Measurements from ENCODE around the gene SLCO1A2.

Gene SLCO1A2

GRCh38 chr12:21234395-21234794 lies 100.3 kb downstream of the SLCO1A2 start:
- no peaks in the 10 kb centered on the region for H3K9me3 ChIP-seq (ENCODE audit: control insufficient read depth, insufficient read depth, low read depth, low read length)
- ChIA-PET CTCF (no interaction called here), POLR2A (no interaction called here)

GRCh38 chr12:21223930-21224329 lies 110.8 kb downstream of the SLCO1A2 start:
- TF ChIP-seq ZNF514 (tag by site-specific recombination; IDR thresholded peaks at IDR 0.05), result no peak
- no peak for TF ChIP-seq BCL11B (tag by site-specific recombination; IDR thresholded peaks at IDR 0.05; ENCODE audit: low read depth)
- no peak for TF ChIP-seq ZNF274 (IDR thresholded peaks at IDR 0.05; ENCODE audit: low read length)
- TF ChIP-seq ZNF274 (tag by site-specific recombination; IDR thresholded peaks at IDR 0.05; ENCODE audit: borderline replicate concordance), result no peak
- no peak for TF ChIP-seq ZNF239 (tag by site-specific recombination; IDR thresholded peaks at IDR 0.05)
- TF ChIP-seq YY2 (tag by site-specific recombination; IDR thresholded peaks at IDR 0.05), result no peak
- TF ChIP-seq ZNF623 (tag by site-specific recombination; IDR thresholded peaks at IDR 0.05), result no peak
- TF ChIP-seq WT1 (tag by site-specific recombination; IDR thresholded peaks at IDR 0.05), result no peak
- TF ChIP-seq, protein P1, sequence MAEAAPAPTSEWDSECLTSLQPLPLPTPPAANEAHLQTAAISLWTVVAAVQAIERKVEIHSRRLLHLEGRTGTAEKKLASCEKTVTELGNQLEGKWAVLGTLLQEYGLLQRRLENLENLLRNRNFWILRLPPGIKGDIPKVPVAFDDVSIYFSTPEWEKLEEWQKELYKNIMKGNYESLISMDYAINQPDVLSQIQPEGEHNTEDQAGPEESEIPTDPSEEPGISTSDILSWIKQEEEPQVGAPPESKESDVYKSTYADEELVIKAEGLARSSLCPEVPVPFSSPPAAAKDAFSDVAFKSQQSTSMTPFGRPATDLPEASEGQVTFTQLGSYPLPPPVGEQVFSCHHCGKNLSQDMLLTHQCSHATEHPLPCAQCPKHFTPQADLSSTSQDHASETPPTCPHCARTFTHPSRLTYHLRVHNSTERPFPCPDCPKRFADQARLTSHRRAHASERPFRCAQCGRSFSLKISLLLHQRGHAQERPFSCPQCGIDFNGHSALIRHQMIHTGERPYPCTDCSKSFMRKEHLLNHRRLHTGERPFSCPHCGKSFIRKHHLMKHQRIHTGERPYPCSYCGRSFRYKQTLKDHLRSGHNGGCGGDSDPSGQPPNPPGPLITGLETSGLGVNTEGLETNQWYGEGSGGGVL (tag by site-specific recombination; IDR thresholded peaks at IDR 0.05), result no peak
- no peak for TF ChIP-seq ZNF404 (tag by site-specific recombination; IDR thresholded peaks at IDR 0.05)
- TF ChIP-seq GLI2 (tag by site-specific recombination; IDR thresholded peaks at IDR 0.05; ENCODE audit: borderline replicate concordance, low read depth), result no peak
- TF ChIP-seq ZIC2 (tag by site-specific recombination; IDR thresholded peaks at IDR 0.05), result no peak
- TF ChIP-seq ZSCAN16 (tag by site-specific recombination; IDR thresholded peaks at IDR 0.05), result no peak
- TF ChIP-seq, protein P2, sequence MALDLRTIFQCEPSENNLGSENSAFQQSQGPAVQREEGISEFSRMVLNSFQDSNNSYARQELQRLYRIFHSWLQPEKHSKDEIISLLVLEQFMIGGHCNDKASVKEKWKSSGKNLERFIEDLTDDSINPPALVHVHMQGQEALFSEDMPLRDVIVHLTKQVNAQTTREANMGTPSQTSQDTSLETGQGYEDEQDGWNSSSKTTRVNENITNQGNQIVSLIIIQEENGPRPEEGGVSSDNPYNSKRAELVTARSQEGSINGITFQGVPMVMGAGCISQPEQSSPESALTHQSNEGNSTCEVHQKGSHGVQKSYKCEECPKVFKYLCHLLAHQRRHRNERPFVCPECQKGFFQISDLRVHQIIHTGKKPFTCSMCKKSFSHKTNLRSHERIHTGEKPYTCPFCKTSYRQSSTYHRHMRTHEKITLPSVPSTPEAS (tag by site-specific recombination; IDR thresholded peaks at IDR 0.05), result no peak
- no peak for TF ChIP-seq ZNF629 (tag by site-specific recombination; IDR thresholded peaks at IDR 0.05)
- TF ChIP-seq ZNF16 (tag by site-specific recombination; IDR thresholded peaks at IDR 0.05; ENCODE audit: low read depth), result no peak
- TF ChIP-seq TCF7L2 (IDR thresholded peaks at IDR 0.05; ENCODE audit: borderline replicate concordance, low read depth, low read length), result no peak
- TF ChIP-seq ZNF621 (tag by site-specific recombination; IDR thresholded peaks at IDR 0.05), result no peak
- no peak for TF ChIP-seq PRDM6 (tag by site-specific recombination; IDR thresholded peaks at IDR 0.05)
- no peak overlapping the region for H3K27ac ChIP-seq (ENCODE audit: extremely low read depth, low read depth, low read length)
- CTCF ChIA-PET, result no interaction called here
- H3K4me3 ChIP-seq (ENCODE audit: low read depth, low read length), result no peak overlapping the region
- POLR2A ChIA-PET, result no interaction called here
- H3K36me3 ChIP-seq (ENCODE audit: control insufficient read depth in 2 of 2, insufficient read depth in 1 of 2, low read length in 2 of 2), result no peaks in the 10 kb centered on the region
- H3K4me1 ChIP-seq (ENCODE audit: control insufficient read depth, insufficient read depth, low read length), result no peaks in the 10 kb centered on the region
- H3K9me3 ChIP-seq (ENCODE audit: control insufficient read depth, insufficient read depth, low read depth, low read length), result no peaks in the 10 kb centered on the region

More at GRCh38 chr12:21234395-21234794, 100.3 kb downstream of the SLCO1A2 start:
- Histone ChIP-seq H3K36me3 (ENCODE audit: control insufficient read depth in 2 of 2, insufficient read depth in 1 of 2, low read length in 2 of 2) (no peaks in the 10 kb centered on the region), H3K4me3 (ENCODE audit: low read depth, low read length) (no peak overlapping the region), H3K27ac (ENCODE audit: extremely low read depth, low read depth, low read length) (no peak overlapping the region), H3K4me1 (ENCODE audit: control insufficient read depth, insufficient read depth, low read length) (no peaks in the 10 kb centered on the region)
- TF ChIP-seq, protein P3, sequence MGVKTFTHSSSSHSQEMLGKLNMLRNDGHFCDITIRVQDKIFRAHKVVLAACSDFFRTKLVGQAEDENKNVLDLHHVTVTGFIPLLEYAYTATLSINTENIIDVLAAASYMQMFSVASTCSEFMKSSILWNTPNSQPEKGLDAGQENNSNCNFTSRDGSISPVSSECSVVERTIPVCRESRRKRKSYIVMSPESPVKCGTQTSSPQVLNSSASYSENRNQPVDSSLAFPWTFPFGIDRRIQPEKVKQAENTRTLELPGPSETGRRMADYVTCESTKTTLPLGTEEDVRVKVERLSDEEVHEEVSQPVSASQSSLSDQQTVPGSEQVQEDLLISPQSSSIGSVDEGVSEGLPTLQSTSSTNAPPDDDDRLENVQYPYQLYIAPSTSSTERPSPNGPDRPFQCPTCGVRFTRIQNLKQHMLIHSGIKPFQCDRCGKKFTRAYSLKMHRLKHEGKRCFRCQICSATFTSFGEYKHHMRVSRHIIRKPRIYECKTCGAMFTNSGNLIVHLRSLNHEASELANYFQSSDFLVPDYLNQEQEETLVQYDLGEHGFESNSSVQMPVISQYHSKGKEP (tag by site-specific recombination; IDR thresholded peaks at IDR 0.05), result no peak
- TF ChIP-seq, protein P4, sequence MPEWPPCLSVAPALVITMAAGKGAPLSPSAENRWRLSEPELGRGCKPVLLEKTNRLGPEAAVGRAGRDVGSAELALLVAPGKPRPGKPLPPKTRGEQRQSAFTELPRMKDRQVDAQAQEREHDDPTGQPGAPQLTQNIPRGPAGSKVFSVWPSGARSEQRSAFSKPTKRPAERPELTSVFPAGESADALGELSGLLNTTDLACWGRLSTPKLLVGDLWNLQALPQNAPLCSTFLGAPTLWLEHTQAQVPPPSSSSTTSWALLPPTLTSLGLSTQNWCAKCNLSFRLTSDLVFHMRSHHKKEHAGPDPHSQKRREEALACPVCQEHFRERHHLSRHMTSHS (tag by site-specific recombination; IDR thresholded peaks at IDR 0.05), result no peak
- TF ChIP-seq ZBTB21 (tag by site-specific recombination; IDR thresholded peaks at IDR 0.05), result no peak
- no peak for TF ChIP-seq ZNF239 (tag by site-specific recombination; IDR thresholded peaks at IDR 0.05)
- no peak for TF ChIP-seq ZNF777 (tag by site-specific recombination; IDR thresholded peaks at IDR 0.05; ENCODE audit: borderline replicate concordance)
- no peak for TF ChIP-seq ZNF23 (tag by site-specific recombination; IDR thresholded peaks at IDR 0.05; ENCODE audit: borderline replicate concordance)

All from HEK293 (cell line).